ENCODE results near the gene JPH2.

The JPH2 gene

DNA sequence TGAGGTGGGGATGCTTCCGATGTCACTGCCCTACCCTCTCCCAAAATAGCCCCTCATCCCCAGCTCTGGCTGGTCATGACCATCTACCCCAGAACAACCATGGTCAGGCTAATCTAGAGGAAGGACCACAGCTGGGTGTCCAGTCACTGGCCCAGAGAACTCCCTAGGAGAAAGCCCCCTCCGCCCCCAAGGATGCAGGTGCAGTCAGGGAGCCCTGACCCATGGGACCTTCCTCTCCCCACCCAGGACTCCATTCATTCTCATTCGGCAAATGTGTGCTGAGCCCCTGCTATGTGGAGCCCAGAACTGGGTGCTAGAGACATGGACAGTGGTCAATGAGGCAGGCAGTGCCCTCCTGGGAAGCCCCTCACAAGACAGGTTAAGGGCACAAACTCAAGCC, 60.5 kb downstream of the JPH2 start:
- Histone ChIP-seq H3K27ac (peak overlapping the region in 1 of 2 donors; percentile 11), H3K4me3 (no peak overlapping the region)
- TF ChIP-seq, protein P1, sequence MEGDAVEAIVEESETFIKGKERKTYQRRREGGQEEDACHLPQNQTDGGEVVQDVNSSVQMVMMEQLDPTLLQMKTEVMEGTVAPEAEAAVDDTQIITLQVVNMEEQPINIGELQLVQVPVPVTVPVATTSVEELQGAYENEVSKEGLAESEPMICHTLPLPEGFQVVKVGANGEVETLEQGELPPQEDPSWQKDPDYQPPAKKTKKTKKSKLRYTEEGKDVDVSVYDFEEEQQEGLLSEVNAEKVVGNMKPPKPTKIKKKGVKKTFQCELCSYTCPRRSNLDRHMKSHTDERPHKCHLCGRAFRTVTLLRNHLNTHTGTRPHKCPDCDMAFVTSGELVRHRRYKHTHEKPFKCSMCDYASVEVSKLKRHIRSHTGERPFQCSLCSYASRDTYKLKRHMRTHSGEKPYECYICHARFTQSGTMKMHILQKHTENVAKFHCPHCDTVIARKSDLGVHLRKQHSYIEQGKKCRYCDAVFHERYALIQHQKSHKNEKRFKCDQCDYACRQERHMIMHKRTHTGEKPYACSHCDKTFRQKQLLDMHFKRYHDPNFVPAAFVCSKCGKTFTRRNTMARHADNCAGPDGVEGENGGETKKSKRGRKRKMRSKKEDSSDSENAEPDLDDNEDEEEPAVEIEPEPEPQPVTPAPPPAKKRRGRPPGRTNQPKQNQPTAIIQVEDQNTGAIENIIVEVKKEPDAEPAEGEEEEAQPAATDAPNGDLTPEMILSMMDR (IDR thresholded peaks at IDR 0.05): no peak
- DNase-seq (ENCODE audit: low spot score): peak; percentile 62

DNA sequence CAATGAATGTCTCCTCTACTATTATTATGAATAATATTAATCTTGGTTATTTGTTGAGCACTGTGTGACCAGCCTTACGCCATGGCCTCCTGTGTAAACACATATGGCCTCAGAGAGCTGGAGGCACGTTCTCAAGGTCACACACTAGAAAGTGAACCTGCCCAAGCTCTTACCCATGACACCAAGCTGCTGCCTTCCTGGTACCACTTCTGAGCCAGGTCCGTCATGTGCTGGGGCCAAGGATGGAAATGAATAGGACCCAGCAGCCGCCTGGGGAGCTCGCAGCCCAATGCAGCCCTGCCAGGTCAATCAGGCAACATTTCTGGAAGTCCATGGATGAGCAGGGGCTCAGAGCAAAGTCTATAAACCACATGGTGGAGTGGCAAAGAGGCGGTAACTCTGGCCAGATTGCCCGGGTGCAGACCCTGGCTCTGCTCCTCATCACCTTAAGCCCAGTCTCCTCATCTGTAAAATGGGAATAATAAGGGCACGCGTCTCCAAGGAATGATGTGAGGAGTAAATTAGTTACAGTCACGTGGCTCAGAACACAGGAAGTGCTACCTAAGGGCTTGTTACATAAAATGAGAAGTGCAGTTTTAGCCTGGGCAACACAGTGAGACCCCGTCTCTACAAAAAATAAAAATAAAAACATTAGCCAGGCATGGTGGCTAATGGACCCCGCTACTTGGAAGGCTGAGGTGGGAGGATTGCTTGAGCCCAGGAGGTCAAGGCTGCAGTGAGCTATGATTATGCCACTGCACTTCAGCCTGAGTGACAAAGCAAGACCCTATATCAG, 61.5 kb downstream of the JPH2 start:
- H3K4me3 ChIP-seq: no peak overlapping the region
- peak; percentile 57 for DNase-seq (ENCODE audit: low spot score)
- no peak overlapping the region for H3K27ac ChIP-seq
- TF ChIP-seq, protein P1 (IDR thresholded peaks at IDR 0.05): no peak

DNA sequence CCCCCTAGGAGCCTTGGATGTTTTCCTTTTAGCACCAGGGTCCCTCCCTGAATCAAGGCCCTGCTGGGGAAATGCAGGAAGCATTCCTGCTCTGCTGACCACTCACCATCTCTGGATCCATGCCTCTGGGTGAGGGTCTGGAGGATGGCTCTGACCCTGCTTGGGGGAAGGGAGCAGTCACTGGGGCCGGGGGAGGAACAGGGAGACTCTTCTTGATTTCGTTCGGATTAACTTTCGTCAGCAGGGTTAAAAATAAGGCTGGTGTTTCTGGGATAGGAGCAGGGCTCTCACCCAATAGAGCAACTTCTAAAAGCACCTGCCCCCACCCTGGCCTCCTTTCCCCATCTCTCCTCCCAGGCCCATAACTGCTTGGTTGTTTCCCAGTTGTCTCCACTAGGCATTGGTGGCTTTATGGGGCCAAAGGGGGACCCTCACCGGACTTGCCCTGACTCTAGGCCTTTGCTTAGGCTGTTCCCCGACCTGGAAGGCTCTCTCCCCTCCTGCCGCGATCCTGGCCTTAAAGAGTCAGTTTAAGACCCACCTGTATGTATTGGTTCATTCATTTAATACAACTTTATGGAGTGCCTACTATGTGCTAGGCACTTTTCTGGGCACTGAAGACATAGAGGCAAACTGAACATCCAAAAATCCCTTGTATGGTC, 63.0 kb downstream of the JPH2 start:
- H3K4me3 ChIP-seq: no peak overlapping the region
- H3K27ac ChIP-seq: peak overlapping the region in 1 of 2 donors; percentile 2
- peak; percentile 26 for DNase-seq (ENCODE audit: low spot score)
- TF ChIP-seq, protein P1 (IDR thresholded peaks at IDR 0.05): no peak

DNA sequence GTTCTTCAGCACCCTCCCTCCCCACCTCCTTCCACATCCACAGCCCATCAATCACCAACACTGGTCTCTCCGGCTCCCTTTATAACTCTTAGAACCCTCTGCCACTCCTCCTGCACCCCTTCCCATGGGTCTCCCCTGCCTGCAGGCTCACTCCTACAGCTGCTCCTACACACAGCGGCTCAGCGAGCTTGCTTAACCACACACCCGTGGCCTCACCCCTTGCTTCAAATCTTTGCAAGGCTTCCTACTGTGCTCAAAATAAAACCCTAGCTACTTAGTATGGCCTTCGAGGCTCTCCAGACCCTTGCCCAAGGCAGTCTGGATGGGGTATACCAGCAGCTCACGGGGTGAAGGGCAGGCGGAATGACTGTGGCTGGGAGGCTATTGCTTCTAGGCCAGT, 63.7 kb downstream of the JPH2 start:
- DNase-seq (ENCODE audit: low spot score): no peak
- Histone ChIP-seq H3K27ac (peak overlapping the region in 1 of 2 donors; percentile 2), H3K4me3 (no peak overlapping the region)
- TF ChIP-seq, protein P1 (IDR thresholded peaks at IDR 0.05): no peak

DNA sequence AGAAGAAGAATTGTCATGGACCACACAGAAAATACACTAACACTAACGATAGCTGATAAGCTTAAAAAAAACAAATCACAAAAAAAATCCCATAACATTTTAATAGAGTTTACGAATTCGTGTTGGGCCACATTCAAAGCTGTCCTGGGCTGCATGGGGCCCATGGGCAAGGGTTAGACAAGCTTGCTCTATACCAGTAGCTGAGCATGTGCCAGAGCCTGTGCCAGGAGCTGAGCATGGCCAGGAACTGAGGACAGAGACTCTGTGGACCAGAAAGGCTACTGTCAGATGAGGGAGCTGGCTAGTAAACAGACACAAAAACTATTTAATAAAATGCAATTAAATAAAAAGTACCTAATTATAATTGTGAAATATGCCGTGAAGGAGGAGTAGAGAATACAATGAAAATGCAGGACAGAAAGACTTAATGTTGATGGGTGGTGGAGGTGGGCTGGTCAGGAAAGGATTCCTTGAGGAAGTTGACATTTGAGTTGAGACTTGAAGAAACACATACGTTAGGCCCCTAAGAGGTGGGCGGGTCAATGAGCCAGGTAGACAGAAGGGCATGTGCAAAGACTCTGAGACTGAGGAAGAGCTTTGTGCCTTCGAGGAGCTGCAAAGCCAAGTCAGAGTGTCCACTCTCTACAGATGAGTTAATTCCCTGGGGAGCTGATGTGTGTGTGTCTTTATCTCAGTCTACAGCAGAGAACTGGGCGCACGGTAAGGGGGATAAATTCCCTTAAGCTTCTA, 66.1 kb downstream of the JPH2 start:
- H3K27ac ChIP-seq: no peak overlapping the region
- TF ChIP-seq, protein P1 (IDR thresholded peaks at IDR 0.05): no peak
- peak; percentile 43 for DNase-seq (ENCODE audit: low spot score)
- no peak overlapping the region for H3K4me3 ChIP-seq

DNA sequence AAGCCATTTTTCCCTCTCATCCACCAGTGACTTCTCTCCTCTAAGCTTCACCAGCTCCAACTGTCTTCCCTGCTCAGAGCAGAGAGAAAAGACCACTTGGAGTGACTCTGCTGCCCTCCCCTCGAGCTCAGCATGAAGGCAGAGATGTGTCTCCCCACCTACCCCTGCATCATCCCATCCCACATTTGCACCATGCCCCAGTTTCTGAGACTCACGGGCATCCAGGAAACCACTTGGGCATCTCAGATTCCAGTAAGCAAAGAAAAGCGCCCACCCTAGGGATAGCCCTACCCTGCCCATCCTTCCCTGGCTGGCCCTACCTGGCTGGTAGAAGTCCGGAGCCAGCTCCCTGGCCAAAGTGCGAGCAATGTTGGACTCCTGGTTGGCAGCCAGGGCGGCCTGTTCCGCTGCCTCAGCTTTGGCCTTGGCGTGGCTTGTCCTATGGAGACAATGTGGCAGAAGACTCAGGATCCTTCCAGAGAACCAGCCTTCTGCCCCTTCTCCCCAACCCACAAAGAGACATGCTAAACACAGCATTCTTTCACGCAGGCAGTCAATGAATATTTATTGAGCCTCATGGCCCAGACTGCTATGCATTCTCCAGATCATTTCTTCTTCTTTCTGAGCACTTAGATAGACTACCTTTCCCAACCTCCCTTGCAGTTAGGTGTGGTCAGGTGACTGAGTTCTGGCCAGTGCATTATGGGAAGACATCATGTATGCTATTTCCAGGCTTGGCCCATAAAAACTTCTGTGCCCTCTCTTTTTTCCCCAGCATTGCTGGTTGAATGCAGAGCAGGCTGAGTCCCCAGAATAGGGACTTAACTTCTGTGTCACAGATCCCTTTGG, 68.6 kb downstream of the JPH2 start:
- H3K27ac ChIP-seq: peak overlapping the region in 1 of 2 donors; percentile 48
- DNase-seq (ENCODE audit: low spot score): peak; percentile 70
- H3K4me3 ChIP-seq: no peak overlapping the region
- TF ChIP-seq, protein P1 (IDR thresholded peaks at IDR 0.05): no peak

Data from coronary artery (tissue), 2 donors.